Measurements from ENCODE around the gene PM20D1.
"Not testable (repeated sequence)": the region's sequence is repeated elsewhere in the genome, so short reads cannot be mapped to it uniquely, and the experiment has no call there.

The PM20D1 gene

DNA sequence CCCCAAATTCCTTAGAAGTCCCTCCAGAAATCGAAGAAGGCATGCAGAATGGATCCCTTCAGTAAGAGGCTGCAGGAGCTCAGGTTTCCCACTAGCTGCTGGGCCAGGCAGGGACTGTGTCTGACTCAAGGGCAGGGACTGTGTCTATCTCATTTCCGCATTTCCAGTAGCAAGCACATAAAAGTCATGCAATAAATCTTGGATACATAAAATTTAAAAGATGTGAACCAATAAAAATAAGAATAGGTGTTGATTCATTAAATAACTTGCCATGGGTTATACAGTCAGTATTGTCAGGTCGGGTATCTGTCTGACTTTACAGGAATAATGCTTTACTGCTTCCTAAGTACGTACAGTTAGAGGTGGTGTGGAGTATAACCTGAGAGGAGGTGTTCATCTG is 15.2 kb downstream of the PM20D1 start:
- no peak for DNase-seq (ENCODE audit: low read depth)
- TF ChIP-seq, protein P1, sequence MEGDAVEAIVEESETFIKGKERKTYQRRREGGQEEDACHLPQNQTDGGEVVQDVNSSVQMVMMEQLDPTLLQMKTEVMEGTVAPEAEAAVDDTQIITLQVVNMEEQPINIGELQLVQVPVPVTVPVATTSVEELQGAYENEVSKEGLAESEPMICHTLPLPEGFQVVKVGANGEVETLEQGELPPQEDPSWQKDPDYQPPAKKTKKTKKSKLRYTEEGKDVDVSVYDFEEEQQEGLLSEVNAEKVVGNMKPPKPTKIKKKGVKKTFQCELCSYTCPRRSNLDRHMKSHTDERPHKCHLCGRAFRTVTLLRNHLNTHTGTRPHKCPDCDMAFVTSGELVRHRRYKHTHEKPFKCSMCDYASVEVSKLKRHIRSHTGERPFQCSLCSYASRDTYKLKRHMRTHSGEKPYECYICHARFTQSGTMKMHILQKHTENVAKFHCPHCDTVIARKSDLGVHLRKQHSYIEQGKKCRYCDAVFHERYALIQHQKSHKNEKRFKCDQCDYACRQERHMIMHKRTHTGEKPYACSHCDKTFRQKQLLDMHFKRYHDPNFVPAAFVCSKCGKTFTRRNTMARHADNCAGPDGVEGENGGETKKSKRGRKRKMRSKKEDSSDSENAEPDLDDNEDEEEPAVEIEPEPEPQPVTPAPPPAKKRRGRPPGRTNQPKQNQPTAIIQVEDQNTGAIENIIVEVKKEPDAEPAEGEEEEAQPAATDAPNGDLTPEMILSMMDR (IDR thresholded peaks at IDR 0.05; ENCODE audit: low read depth, low read length, missing control alignments), result no peak

DNA sequence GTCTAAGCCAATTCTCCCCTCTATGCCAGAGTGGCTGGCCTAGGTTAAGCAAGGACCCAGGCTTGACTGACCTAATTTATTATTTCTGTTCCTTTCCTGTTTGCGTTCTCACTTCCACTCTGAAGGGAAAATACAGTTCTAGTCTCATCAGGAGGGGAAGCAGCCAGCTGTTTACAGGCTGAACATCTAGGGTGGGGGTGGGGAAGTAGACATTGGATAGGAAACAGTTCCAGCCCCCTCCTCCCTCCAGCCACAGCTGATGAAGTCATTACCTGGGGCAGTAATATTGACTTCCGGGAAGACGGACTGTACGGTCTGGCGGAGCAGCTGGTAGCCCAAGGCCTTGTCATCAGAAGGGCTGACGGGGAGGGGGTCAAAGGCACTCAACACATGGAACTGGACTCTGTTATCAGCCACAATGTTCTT is 17.6 kb downstream of the PM20D1 start:
- no peak for DNase-seq (ENCODE audit: low read depth)
- TF ChIP-seq, protein P1 (IDR thresholded peaks at IDR 0.05; ENCODE audit: low read depth, low read length, missing control alignments), result no peak
- no peak overlapping the region for H3K4me3 ChIP-seq (ENCODE audit: low read depth, low read length)

More for the DNA sequence above, 15.2 kb downstream of the PM20D1 start:
- no peak overlapping the region for H3K4me3 ChIP-seq (ENCODE audit: low read depth, low read length)

DNA sequence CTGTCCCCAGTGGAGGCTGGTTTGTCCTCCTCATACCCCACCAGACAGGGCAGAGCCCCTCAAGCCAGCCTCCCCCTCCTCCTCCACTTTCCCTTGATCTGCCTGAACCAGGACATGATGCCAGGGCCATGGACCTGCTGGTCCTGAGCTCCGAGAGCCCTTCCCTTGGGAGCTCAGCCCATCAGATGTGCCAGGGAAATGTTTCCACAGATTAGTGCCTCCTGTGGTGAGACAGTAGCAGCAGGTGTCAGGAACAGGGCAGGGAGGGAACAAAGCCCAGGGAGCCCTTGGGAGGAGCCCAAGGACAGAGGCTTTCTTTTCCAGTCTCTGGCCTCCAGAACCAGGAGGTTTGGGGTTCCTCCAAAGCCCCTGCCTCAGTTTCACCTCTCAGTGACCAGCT is 22.3 kb downstream of the PM20D1 start:
- TF ChIP-seq, protein P1 (IDR thresholded peaks at IDR 0.05; ENCODE audit: low read depth, low read length, missing control alignments), result no peak
- no peak for DNase-seq (ENCODE audit: low read depth)

DNA sequence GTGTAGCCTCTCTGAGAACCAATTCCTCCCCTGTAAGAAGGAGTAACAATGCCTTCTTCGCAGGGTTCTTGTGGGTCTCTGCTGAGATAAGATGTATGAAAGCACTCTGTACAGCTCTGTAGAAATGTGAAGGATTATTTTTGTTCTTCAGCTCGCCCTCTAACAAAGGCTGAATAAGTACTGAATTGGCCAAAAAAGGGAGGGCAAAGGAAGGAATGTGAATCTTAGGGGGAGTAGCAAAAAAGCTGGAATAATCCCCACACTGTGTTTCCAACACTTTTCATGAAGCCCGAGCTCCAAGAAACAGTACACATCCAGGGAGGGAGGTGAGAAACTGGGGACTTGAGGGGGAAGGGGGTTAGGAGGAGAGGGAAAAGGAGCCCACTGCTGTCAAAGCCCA is 22.9 kb downstream of the PM20D1 start:
- no peak for DNase-seq (ENCODE audit: low read depth)
- TF ChIP-seq, protein P1 (IDR thresholded peaks at IDR 0.05; ENCODE audit: low read depth, low read length, missing control alignments), result no peak
- no peak overlapping the region for H3K4me3 ChIP-seq (ENCODE audit: low read depth, low read length)

More for the DNA sequence above, 22.3 kb downstream of the PM20D1 start:
- no peak overlapping the region for H3K4me3 ChIP-seq (ENCODE audit: low read depth, low read length)

DNA sequence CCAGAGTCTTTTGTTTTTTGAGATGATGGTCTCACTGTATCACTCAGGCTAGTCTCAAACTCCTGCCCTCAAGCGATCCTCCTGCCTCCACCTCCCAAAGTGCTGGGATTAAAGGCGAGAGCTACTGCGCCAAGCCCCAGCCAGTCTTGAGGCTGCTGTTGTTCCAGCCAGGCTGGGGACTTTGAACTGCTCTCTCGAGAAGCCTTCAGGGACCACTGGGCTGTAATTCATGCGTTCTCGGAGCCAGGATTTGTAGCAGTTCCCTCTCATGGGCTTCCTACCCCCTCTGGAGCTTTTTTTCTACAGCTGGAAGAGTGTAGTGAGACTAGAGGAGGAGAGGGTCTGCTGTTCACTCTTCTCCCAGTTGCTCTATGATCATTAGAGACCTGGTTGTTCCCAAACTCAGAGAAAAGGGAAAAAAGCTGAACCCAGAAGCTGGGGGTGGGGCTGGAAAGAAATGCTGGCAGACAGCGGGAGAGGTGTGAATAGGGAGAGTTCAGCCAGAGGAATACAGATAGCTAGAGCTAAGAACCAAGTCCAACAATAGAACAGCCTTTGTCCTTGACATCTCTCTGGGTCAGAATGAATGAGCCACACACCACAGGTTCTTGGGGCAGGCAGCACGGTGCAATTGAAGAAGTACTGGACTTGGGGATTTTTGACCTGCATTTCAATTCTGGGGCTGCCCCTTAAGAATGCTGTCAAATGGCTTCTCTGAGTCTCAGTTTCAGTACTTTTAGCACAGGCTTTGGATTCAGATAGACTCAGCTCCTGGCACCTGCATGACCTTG is 23.7 kb downstream of the PM20D1 start:
- no peak overlapping the region for H3K4me3 ChIP-seq (ENCODE audit: low read depth, low read length)
- TF ChIP-seq, protein P1 (IDR thresholded peaks at IDR 0.05; ENCODE audit: low read depth, low read length, missing control alignments), result no peak
- no peak for DNase-seq (ENCODE audit: low read depth)

DNA sequence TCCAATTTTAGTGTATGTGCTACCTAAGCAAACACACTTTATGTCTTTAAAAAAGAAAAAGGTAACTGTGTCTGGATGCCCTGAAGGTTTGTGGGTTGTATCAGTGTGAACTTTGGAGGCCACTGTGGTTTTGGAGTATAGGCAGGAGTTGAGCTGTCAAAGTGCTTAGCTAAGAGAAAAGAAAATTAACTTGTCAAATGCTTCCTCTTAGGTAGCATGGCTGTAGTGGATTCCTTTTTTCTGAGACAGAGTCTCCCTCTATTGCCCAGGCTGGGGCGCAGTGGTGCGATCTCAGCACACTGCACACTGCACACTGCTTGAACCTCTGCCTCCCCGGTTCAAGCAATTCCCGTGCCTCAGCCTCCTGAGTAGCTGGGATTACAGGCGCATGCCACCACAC is 25.8 kb downstream of the PM20D1 start:
- TF ChIP-seq, protein P1 (IDR thresholded peaks at IDR 0.05; ENCODE audit: low read depth, low read length, missing control alignments), result no peak
- no peak overlapping the region for H3K4me3 ChIP-seq (ENCODE audit: low read depth, low read length)
- no peak for DNase-seq (ENCODE audit: low read depth)

DNA sequence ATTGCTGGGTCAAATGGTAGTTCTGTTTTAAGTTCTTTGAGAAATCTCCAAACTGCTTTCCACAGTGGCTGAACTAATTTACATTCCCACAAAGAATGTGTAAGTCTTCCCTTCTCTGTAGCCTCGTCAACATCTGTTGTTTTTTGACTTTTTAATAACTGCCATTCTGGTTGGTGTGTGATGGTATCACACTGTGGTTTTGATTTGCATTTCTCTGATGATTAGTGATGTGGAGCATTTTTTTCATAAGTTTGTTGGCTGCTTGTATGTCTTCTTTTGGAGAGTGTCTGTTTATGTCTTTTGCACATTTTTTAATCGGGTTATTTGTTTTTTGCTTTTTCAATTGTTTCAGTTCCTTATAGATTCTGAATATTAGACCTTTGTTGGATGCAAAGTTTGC is 26.7 kb downstream of the PM20D1 start:
- DNase-seq (ENCODE audit: low read depth); H3K4me3 ChIP-seq (ENCODE audit: low read depth, low read length): not testable (repeated sequence)

Data from GM12864 (cell line).